Measurements from ENCODE around the gene CDCA7L. TPM values are rescaled to one million over a fixed set of nuclear protein-coding genes. Genes with fewer than 3 reads are reported as not detected.
"Not testable (repeated sequence)": the region's sequence is repeated elsewhere in the genome, so short reads cannot be mapped to it uniquely, and the experiment has no call there.

The CDCA7L gene
- total RNA-seq, 2 donors from 2014 or later, result 19.8 to 35.8 TPM

DNA sequence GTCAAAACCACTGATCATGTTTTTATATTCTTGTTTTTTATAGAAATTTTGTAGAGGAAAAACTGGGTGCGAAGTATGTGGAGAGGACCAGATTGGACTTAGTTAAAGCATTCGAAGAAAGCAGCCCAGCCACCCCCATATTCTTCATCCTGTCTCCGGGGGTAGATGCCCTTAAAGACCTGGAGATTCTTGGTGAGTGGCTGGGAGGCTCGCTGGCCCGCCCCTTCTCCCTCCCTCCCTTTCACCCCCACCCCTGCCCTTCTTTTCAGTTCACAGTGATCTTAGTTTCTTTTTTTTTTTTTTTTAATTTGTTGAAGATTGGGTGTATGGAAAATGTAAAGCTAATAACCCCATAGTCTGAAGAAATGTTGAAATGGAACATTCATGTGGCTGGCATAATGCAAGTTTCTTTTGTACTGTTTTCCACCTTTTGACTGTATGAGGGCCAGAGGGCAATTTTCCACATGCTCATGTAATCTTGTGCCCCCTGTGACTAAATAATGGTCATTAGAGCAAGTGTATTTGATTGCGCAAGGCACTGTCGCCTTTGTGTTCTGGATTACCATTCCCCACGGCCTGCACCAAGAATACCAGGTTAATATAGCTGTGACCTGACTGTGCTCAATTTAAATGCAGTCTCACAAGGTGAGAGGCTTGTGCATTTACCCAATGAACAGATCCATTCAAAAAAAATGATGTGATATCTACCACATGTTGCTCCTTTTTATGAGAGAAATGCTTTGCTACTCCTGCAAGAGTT, 77.7 kb downstream of the CDCA7L start:
- Histone ChIP-seq H3K9ac (ENCODE audit: low read depth in 2 of 2, low read length in 2 of 2) (no peak overlapping the region), H3K9me3 (no peaks in the 10 kb centered on the region), H3K27me3 (no peaks in the 10 kb centered on the region), H3K27ac (no peak overlapping the region), H3K36me3 (no peaks in the 10 kb centered on the region), H3K4me1 (no peaks in the 10 kb centered on the region), H3K4me3 (no peak overlapping the region)
- intact Hi-C loops (cut with DNase I), result no loop called here
- TF ChIP-seq, protein P1, sequence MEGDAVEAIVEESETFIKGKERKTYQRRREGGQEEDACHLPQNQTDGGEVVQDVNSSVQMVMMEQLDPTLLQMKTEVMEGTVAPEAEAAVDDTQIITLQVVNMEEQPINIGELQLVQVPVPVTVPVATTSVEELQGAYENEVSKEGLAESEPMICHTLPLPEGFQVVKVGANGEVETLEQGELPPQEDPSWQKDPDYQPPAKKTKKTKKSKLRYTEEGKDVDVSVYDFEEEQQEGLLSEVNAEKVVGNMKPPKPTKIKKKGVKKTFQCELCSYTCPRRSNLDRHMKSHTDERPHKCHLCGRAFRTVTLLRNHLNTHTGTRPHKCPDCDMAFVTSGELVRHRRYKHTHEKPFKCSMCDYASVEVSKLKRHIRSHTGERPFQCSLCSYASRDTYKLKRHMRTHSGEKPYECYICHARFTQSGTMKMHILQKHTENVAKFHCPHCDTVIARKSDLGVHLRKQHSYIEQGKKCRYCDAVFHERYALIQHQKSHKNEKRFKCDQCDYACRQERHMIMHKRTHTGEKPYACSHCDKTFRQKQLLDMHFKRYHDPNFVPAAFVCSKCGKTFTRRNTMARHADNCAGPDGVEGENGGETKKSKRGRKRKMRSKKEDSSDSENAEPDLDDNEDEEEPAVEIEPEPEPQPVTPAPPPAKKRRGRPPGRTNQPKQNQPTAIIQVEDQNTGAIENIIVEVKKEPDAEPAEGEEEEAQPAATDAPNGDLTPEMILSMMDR (IDR thresholded peaks at IDR 0.05), result no peak
- DNase-seq, result no peak

GRCh38 chr7:21867226-21867625, 78.5 kb downstream of the CDCA7L start:
- TF ChIP-seq, protein P1 (IDR thresholded peaks at IDR 0.05), result no peak
- Histone ChIP-seq H3K27ac (no peak overlapping the region), H3K36me3 (no peaks in the 10 kb centered on the region), H3K9me3 (no peaks in the 10 kb centered on the region), H3K9ac (ENCODE audit: low read depth in 2 of 2, low read length in 2 of 2) (no peak overlapping the region), H3K4me3 (no peak overlapping the region), H3K27me3 (no peaks in the 10 kb centered on the region), H3K4me1 (no peaks in the 10 kb centered on the region)
- intact Hi-C loops (cut with DNase I), result no loop called here
- no peak for DNase-seq

DNA sequence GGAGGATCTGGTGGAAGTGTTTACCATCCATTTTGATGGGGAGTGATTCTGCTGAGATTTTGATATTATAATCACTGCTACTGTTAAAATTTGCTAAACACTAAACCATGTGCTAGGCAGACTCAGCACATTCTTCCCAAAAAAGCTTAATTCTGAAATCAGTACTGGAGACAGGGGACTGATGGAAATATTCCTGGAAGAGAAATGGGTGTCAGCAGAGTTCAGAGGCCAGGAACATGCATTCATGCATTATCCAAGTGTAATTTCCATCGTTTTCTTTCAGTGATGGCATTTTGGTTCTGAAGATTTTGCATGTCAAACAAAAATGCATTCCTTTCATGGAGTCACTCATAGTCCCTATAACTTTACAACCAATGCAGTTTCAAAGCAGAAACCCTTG, 79.0 kb downstream of the CDCA7L start:
- H3K27ac ChIP-seq, result no peak overlapping the region
- no peak overlapping the region for H3K9ac ChIP-seq (ENCODE audit: low read depth in 2 of 2, low read length in 2 of 2)
- no peak overlapping the region for H3K4me3 ChIP-seq
- TF ChIP-seq, protein P1 (IDR thresholded peaks at IDR 0.05), result no peak
- no peaks in the 10 kb centered on the region for H3K9me3 ChIP-seq
- no peaks in the 10 kb centered on the region for H3K4me1 ChIP-seq
- no peaks in the 10 kb centered on the region for H3K27me3 ChIP-seq
- DNase-seq, result no peak
- intact Hi-C loops (cut with DNase I), result no loop called here
- no peaks in the 10 kb centered on the region for H3K36me3 ChIP-seq

- H3K36me3 ChIP-seq; H3K9ac ChIP-seq (ENCODE audit: low read depth in 2 of 2, low read length in 2 of 2); H3K4me1 ChIP-seq; intact Hi-C loops (cut with DNase I); H3K4me3 ChIP-seq; H3K9me3 ChIP-seq; H3K27ac ChIP-seq; H3K27me3 ChIP-seq: not testable (repeated sequence)
- peak; percentile 77 for DNase-seq
These were observed 80.0 kb downstream of the CDCA7L start for GRCh38 chr7:21865631-21866204.

DNA sequence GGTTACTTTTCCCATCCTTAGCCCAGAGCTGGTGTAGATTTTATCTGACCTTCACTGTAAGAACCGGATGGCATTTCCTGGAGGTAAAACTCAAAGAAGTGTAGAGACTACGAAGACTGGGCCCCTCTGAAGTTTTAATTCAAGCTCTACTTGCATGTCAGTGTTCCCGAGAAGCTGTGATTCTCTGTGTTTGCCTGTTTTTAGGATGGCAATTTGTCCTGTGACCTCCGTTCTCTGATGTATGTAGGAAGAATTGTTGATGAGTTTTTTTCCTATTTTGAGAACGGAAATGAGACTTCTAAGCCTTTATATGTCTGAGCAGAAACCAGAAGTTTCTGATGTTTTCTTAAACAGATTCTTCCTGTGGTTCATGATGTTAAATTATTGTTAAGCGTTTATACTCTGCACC, 94.1 kb downstream of the CDCA7L start:
- Histone ChIP-seq H3K9ac (ENCODE audit: low read depth in 2 of 2, low read length in 2 of 2) (no peak overlapping the region), H3K4me1 (no peaks in the 10 kb centered on the region), H3K27me3 (no peaks in the 10 kb centered on the region), H3K4me3 (no peak overlapping the region), H3K27ac (no peak overlapping the region), H3K9me3 (no peaks in the 10 kb centered on the region), H3K36me3 (no peaks in the 10 kb centered on the region)
- TF ChIP-seq, protein P1 (IDR thresholded peaks at IDR 0.05), result no peak
- intact Hi-C loops (cut with DNase I), result no loop called here
- DNase-seq, result no peak

Data from colonic mucosa (tissue), 4 donors.